ENCODE data around the gene CDC42BPA. TPM values are rescaled to one million over a fixed set of nuclear protein-coding genes. Genes with fewer than 3 reads are reported as not detected.

CDC42BPA gene
- total and polyA plus RNA-seq, 2 donors from 2014 or later = 11.2 to 60.7 TPM

DNA sequence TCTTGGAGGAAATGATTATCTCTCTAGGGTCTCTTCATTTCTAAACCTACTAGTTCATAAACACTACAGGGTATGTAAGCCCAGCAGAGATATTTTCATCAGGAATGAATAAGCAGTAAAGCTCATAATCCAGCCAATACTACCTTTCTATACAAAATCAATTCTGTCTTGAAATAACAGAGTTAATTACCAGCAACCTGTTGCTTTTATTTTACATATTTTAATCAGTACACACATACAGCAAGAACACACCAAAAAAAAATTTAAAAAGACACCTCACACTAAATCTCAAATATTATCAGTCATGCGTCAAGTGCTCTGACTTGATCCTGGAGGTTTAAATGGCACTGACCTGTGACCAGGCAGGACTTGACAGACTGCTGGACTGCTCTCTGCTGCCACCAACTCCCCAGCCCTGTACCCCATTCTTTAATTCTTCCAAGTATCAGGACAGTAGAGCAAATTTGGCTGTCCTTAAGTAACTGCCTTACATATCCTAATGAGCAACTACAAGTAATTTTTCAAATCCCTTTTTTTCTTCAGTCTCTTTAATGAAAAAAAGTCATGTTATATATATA is 98.5 kb downstream of the CDC42BPA start:
- Histone ChIP-seq H3K27ac (ENCODE audit: low read depth in 2 of 2, low read length in 2 of 2) (no peak overlapping the region), H3K36me3 (ENCODE audit: control insufficient read depth in 2 of 3, insufficient read depth in 3 of 3, low read length in 3 of 3) (no peaks in the 10 kb centered on the region), H3K27me3 (ENCODE audit: control insufficient read depth, insufficient read depth, low read length) (no peaks in the 10 kb centered on the region), H3K4me1 (ENCODE audit: control insufficient read depth in 2 of 3, insufficient read depth in 2 of 3, low read depth in 1 of 3, low read length in 3 of 3) (peaks cover 0 to 9% (median 5%) of the 10 kb centered on the region in 3 donors), H3K4me3 (ENCODE audit: low read length in 3 of 3) (no peak overlapping the region), H3K9ac (ENCODE audit: low read length in 3 of 3) (no peak overlapping the region), H3K9me3 (ENCODE audit: control insufficient read depth in 2 of 3, insufficient read depth in 1 of 3, low read length in 3 of 3) (no peaks in the 10 kb centered on the region)
- TF ChIP-seq, protein P1, sequence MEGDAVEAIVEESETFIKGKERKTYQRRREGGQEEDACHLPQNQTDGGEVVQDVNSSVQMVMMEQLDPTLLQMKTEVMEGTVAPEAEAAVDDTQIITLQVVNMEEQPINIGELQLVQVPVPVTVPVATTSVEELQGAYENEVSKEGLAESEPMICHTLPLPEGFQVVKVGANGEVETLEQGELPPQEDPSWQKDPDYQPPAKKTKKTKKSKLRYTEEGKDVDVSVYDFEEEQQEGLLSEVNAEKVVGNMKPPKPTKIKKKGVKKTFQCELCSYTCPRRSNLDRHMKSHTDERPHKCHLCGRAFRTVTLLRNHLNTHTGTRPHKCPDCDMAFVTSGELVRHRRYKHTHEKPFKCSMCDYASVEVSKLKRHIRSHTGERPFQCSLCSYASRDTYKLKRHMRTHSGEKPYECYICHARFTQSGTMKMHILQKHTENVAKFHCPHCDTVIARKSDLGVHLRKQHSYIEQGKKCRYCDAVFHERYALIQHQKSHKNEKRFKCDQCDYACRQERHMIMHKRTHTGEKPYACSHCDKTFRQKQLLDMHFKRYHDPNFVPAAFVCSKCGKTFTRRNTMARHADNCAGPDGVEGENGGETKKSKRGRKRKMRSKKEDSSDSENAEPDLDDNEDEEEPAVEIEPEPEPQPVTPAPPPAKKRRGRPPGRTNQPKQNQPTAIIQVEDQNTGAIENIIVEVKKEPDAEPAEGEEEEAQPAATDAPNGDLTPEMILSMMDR (IDR thresholded peaks at IDR 0.05; ENCODE audit: borderline replicate concordance, extremely low read depth, insufficient read depth) = no peak
- intact Hi-C loops (cut with DNase I) = no loop called here
- FAIRE-seq (no peak), DNase-seq (no peak)

DNA sequence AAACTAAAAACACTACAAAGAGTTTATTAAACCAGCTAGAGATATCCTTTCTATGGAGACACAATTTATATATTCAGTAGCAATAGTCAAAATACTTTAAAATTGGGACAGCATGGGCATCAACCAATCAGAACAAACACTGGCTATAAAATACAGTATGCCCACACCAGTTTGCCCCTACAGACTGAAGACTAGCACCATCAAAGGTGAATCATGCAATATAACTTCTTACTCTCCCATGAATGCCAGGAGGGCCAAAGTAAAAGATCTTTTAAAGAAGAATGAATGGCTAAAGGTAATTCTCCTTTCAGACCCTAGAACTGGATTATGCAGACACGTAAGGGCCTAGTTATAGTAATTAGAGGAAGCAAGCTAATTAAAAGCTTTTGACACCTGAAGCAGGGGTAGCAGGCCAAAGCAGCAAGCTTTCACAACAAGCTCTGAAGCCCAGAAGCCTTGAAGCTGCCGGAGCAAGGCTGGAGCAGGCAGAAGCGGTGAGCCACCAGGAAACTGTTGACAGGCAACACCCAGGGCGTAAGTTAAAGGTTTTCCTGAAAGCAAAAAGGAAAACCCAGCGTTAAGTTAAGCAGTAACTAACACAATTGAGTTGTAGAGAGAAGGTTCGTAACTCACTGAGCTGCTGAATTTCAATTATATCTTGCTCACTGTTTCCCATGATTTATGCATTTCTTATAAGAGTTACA is 99.3 kb downstream of the CDC42BPA start:
- TF ChIP-seq, protein P1 (IDR thresholded peaks at IDR 0.05; ENCODE audit: borderline replicate concordance, extremely low read depth, insufficient read depth) = no peak
- H3K9ac ChIP-seq (ENCODE audit: low read length in 3 of 3) = no peak overlapping the region
- DNase-seq = peak in 4 of 5 donors; percentile 19 to 81 (median 42)

DNA sequence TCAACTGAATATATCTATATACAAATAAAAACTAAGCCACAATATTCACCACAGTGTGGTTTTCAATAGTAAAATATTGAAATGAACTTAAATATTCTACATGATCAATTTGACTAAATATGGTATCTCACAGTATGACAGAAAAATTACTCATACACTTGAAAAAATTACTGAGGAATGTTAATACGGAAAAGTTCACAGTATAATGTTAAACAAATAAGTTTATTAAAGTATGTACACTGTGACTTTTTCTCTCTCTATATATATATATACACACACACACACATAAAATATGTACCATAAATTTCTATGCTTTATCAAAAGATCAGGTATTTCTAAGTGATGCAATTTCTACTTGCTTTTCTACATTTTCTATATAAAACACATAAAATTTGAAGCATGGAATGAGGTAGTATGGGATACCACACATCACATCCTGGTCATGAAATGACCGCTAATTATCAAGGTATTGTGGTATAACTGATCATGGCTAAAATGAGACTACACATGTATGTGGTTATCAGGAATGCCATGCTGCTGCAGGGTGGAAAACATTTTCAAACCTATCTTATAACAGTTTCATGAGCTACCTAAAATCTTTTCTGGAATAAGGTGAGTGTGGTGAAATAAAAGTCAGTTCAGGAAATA is 102.3 kb downstream of the CDC42BPA start:
- peak; percentile 30 for FAIRE-seq
- Histone ChIP-seq H3K27me3 (ENCODE audit: control insufficient read depth, insufficient read depth, low read length) (no peaks in the 10 kb centered on the region), H3K27ac (ENCODE audit: low read depth in 2 of 2, low read length in 2 of 2) (no peak overlapping the region), H3K36me3 (ENCODE audit: control insufficient read depth in 2 of 3, insufficient read depth in 3 of 3, low read length in 3 of 3) (no peaks in the 10 kb centered on the region), H3K4me1 (ENCODE audit: control insufficient read depth in 2 of 3, insufficient read depth in 2 of 3, low read depth in 1 of 3, low read length in 3 of 3) (peaks cover 0 to 9% (median 5%) of the 10 kb centered on the region in 3 donors), H3K4me3 (ENCODE audit: low read length in 3 of 3) (no peak overlapping the region), H3K9me3 (ENCODE audit: control insufficient read depth in 2 of 3, insufficient read depth in 1 of 3, low read length in 3 of 3) (no peaks in the 10 kb centered on the region), H3K9ac (ENCODE audit: low read length in 3 of 3) (no peak overlapping the region)
- DNase-seq = no peak
- intact Hi-C loops (cut with DNase I) = no loop called here
- TF ChIP-seq, protein P1 (IDR thresholded peaks at IDR 0.05; ENCODE audit: borderline replicate concordance, extremely low read depth, insufficient read depth) = no peak

More for the DNA sequence above, 99.3 kb downstream of the CDC42BPA start:
- H3K27ac ChIP-seq (ENCODE audit: low read depth in 2 of 2, low read length in 2 of 2) = no peak overlapping the region
- H3K27me3 ChIP-seq (ENCODE audit: control insufficient read depth, insufficient read depth, low read length) = no peaks in the 10 kb centered on the region
- H3K4me1 ChIP-seq (ENCODE audit: control insufficient read depth in 2 of 3, insufficient read depth in 2 of 3, low read depth in 1 of 3, low read length in 3 of 3) = peaks cover 0 to 9% (median 5%) of the 10 kb centered on the region in 3 donors
- no peaks in the 10 kb centered on the region for H3K9me3 ChIP-seq (ENCODE audit: control insufficient read depth in 2 of 3, insufficient read depth in 1 of 3, low read length in 3 of 3)
- no peak for FAIRE-seq
- H3K4me3 ChIP-seq (ENCODE audit: low read length in 3 of 3) = peak overlapping the region in 1 of 3 donors; percentile 37
- intact Hi-C loops (cut with DNase I) = no loop called here
- H3K36me3 ChIP-seq (ENCODE audit: control insufficient read depth in 2 of 3, insufficient read depth in 3 of 3, low read length in 3 of 3) = no peaks in the 10 kb centered on the region
